ENCODE data around the gene TTN. TPM values are rescaled to one million over a fixed set of nuclear protein-coding genes. Genes with fewer than 3 reads are reported as not detected.

The TTN gene
- total and polyA plus RNA-seq, 2 of the 4 experiments (the other 2 are of a cell fraction): 0.02 to 0.18 TPM

GRCh38 chr2:178734518-178734917 lies 72.7 kb downstream of the TTN start:
- no peak overlapping the region for H3K4me2 ChIP-seq (ENCODE audit: low read depth, low read length)
- no peak overlapping the region for H3K56ac ChIP-seq (ENCODE audit: extremely low read depth, insufficient read depth, low read length)
- H4K20me1 ChIP-seq (ENCODE audit: insufficient read depth, low read length): no peaks in the 10 kb centered on the region
- H4K5ac ChIP-seq (ENCODE audit: low read depth, low read length): no peak overlapping the region
- ATAC-seq (ENCODE audit: low read depth) (no peak), DNase-seq (no peak)
- no peaks in the 10 kb centered on the region for H3K79me1 ChIP-seq (ENCODE audit: low read depth in 1 of 2, low read length in 2 of 2)
- dilution Hi-C loops (cut with HindIII; ENCODE audit: low sequenced_read_pairs, unreplicated experiment): no loop called here
- no peaks in the 10 kb centered on the region; the same call in 1 of the 2 replicates for H3K27me3 ChIP-seq (ENCODE audit: control insufficient read depth, insufficient read depth, low read length)
- intact Hi-C loops (cut with micrococcal nuclease): no loop called here
- H3K9me3 ChIP-seq (ENCODE audit: control insufficient read depth, insufficient read depth, low read length): no peaks in the 10 kb centered on the region
- BruUV-seq (replicated peaks): no TSS peak
- no peaks in the 10 kb centered on the region for H3K4me1 ChIP-seq (ENCODE audit: control insufficient read depth, insufficient read depth, low read length)
- H3K9me1 ChIP-seq (ENCODE audit: insufficient read depth, low read length): no peaks in the 10 kb centered on the region
- H3K4me3 ChIP-seq (ENCODE audit: insufficient read depth, low read depth, low read length): no peak overlapping the region
- no peak overlapping the region for H2AFZ ChIP-seq (replicated peaks; ENCODE audit: low read length, poor library complexity)
- H2BK120ac ChIP-seq (ENCODE audit: low read depth, low read length): no peak overlapping the region
- in situ Hi-C loops (cut with MboI; ENCODE audit: low sequenced_read_pairs): no loop called here
- H3K9ac ChIP-seq (ENCODE audit: low read depth, low read length): no peak overlapping the region
- H3K4ac ChIP-seq (ENCODE audit: low read depth, low read length): no peak overlapping the region
- no peak overlapping the region for H2BK5ac ChIP-seq (ENCODE audit: low read depth, low read length, poor library complexity, severe bottlenecking)
- TF ChIP-seq MAZ (IDR thresholded peaks at IDR 0.05; ENCODE audit: borderline replicate concordance, low read depth, low read length) (no peak), MXI1 (IDR thresholded peaks at IDR 0.05; ENCODE audit: borderline replicate concordance, low read depth, low read length) (no peak), CEBPB (IDR thresholded peaks at IDR 0.05; ENCODE audit: low read depth, low read length) (no peak), RCOR1 (IDR thresholded peaks at IDR 0.05; ENCODE audit: insufficient replicate concordance, low read length) (no peak), ELK1 (IDR thresholded peaks at IDR 0.05; ENCODE audit: borderline replicate concordance, low read depth, low read length) (no peak), RFX5 (IDR thresholded peaks at IDR 0.05; ENCODE audit: low read depth, low read length) (no peak), USF2 (IDR thresholded peaks at IDR 0.05; ENCODE audit: low read depth, low read length) (no peak), CHD1 (IDR thresholded peaks at IDR 0.05; ENCODE audit: low read depth, low read length) (no peak), RAD21 (IDR thresholded peaks at IDR 0.05; ENCODE audit: low read length) (no peak), BHLHE40 (IDR thresholded peaks at IDR 0.05; ENCODE audit: low read depth, low read length) (no peak), MAFK (IDR thresholded peaks at IDR 0.05; ENCODE audit: low read depth, low read length) (no peak), SMC3 (IDR thresholded peaks at IDR 0.05; ENCODE audit: low read depth, low read length) (no peak), POLR2A (IDR thresholded peaks at IDR 0.05; ENCODE audit: low read depth, low read length) (no peak), CTCF (conservative IDR thresholded peaks at IDR 0.05; ENCODE audit: low read depth, low read length) (no peak), NFE2L2 (IDR thresholded peaks at IDR 0.05; ENCODE audit: low read depth, low read length) (no peak)
- no peak overlapping the region for H2AK5ac ChIP-seq (ENCODE audit: low read depth, low read length)
- H4K91ac ChIP-seq (ENCODE audit: insufficient read depth, low read depth, low read length): no peak overlapping the region
- no peak overlapping the region for H3K23ac ChIP-seq (ENCODE audit: low read depth, low read length)
- CTCF ChIA-PET: no interaction called here
- WGBS, 2 experiments (ENCODE audit: extremely low coverage in 2 of 2, insufficient read length in 1 of 2): 80% methylated on average over 1 of the region's 4 CpGs; no CpG with 5 or more reads in 1 of the 2 experiments
- H3K14ac ChIP-seq (replicated peaks; ENCODE audit: low read depth, low read length): no peak overlapping the region
- H4K8ac ChIP-seq (ENCODE audit: low read depth in 2 of 2, low read length in 2 of 2): no peak overlapping the region
- H3K27ac ChIP-seq (ENCODE audit: insufficient read depth, low read length): no peak overlapping the region
- H3K36me3 ChIP-seq (ENCODE audit: control insufficient read depth, insufficient read depth, low read length): no peaks in the 10 kb centered on the region
- H2BK20ac ChIP-seq (ENCODE audit: low read depth, low read length): no peak overlapping the region
- H2BK15ac ChIP-seq (ENCODE audit: low read depth, low read length): no peak overlapping the region
- POLR2A ChIA-PET (ENCODE audit: unreplicated experiment): no interaction called here
- H2AK9ac ChIP-seq (replicated peaks; ENCODE audit: low read depth, low read length, poor library complexity): no peak overlapping the region
- H3K18ac ChIP-seq (ENCODE audit: low read depth, low read length): no peak overlapping the region

Measured in IMR-90 (cell line).